ENCODE results near the gene MAP4K2. TPM values are rescaled to one million over a fixed set of nuclear protein-coding genes. Genes with fewer than 3 reads are reported as not detected.

MAP4K2 gene
- total and polyA plus RNA-seq, 4 experiments from 2014 or later: 32.3 to 128 (median 89.8) TPM

- peak in 1 of 5 donors; percentile 50 for DNase-seq
- intact Hi-C loops (cut with micrococcal nuclease): loop anchor here (2.0 to 5.0 kb wide), 5 partner anchors 15 to 101 kb away; partner anchors contain the start of genes MAP4K2, MEN1 and SF1
- Histone ChIP-seq H3K4me1 (ENCODE audit: insufficient read depth, low read length) (peaks cover 34% of the 10 kb centered on the region), H3K9me3 (ENCODE audit: control insufficient read depth in 1 of 2, low read length in 2 of 2) (no peaks in the 10 kb centered on the region), H3K27ac (ENCODE audit: low read depth, low read length) (peak overlapping the region; percentile 35), H3K36me3 (ENCODE audit: insufficient read depth, low read length) (no peaks in the 10 kb centered on the region), H3K27me3 (ENCODE audit: insufficient read depth, low read length) (no peaks in the 10 kb centered on the region), H3K4me3 (ENCODE audit: low read length in 2 of 2) (peak overlapping the region in 1 of 2 donors; percentile 43)
- Mint-ChIP-seq H3K27me3 (no peaks in the 10 kb centered on the region), H3K9me3 (no peaks in the 10 kb centered on the region), H3K27ac (peak overlapping the region in 5 of 7 donors; percentile 36 to 81 (median 50)), H3K4me1 (peaks cover 19 to 37% (median 29%) of the 10 kb centered on the region in 4 donors), H3K36me3 (peaks cover 0 to 5% of the 10 kb centered on the region in 2 donors), H3K4me3 (peak overlapping the region; percentile 79 to 92 (median 82))
- ChIA-PET POLR2A (ENCODE audit: partially characterized antibody) (interaction anchor here (0.5 to 28.8 kb wide), 16 partner anchors 10 to 1212 kb away, joined by 3 to 2105 read pairs (median 5); partner anchors contain the start of genes ARL2, EHD1, FAU and MEN1), CTCF (ENCODE audit: partially characterized antibody) (interaction anchor here (0.9 to 29.7 kb wide), 10 partner anchors 19 to 171 kb away, joined by 3 to 1245 read pairs (median 4); partner anchors contain the start of genes ARL2, EHD1, PPP2R5B and RASGRP2)
Observed at GRCh38 chr11:64843686-64844329, 40.8 kb upstream of the MAP4K2 start.

- Histone ChIP-seq H3K4me3 (ENCODE audit: low read length in 2 of 2) (no peak overlapping the region), H3K36me3 (ENCODE audit: insufficient read depth, low read length) (no peaks in the 10 kb centered on the region), H3K9me3 (ENCODE audit: control insufficient read depth in 1 of 2, low read length in 2 of 2) (no peaks in the 10 kb centered on the region), H3K4me1 (ENCODE audit: insufficient read depth, low read length) (peaks cover 27% of the 10 kb centered on the region), H3K27me3 (ENCODE audit: insufficient read depth, low read length) (no peaks in the 10 kb centered on the region), H3K27ac (ENCODE audit: low read depth, low read length) (no peak overlapping the region)
- DNase-seq: no peak
- peak overlapping the region; percentile 29 to 84 (median 70) for H3K4me3 Mint-ChIP-seq
- ChIA-PET POLR2A (ENCODE audit: partially characterized antibody) (interaction anchor here (1.1 to 28.8 kb wide), 7 partner anchors 8 to 279 kb away, joined by 3 to 2105 read pairs (median 11); partner anchors contain the start of genes ARL2, EHD1, FAU and MRPL49), CTCF (ENCODE audit: partially characterized antibody) (interaction anchor here (1.0 to 29.7 kb wide), 3 partner anchors 20 to 99 kb away, joined by 3 to 1245 read pairs (median 252); partner anchors contain the start of genes EHD1 and RASGRP2)
- H3K9me3 Mint-ChIP-seq: no peaks in the 10 kb centered on the region
- peak overlapping the region in 5 of 7 donors; percentile 30 to 88 (median 43) for H3K27ac Mint-ChIP-seq
- intact Hi-C loops (cut with micrococcal nuclease): loop anchor here (5.0 kb wide), 1 partner anchor 41 kb away; the partner anchor contains the start of gene MAP4K2
- H3K27me3 Mint-ChIP-seq: no peaks in the 10 kb centered on the region
- H3K36me3 Mint-ChIP-seq: peaks cover 0 to 5% of the 10 kb centered on the region in 2 donors
- peaks cover 11 to 30% (median 22%) of the 10 kb centered on the region in 4 donors for H3K4me1 Mint-ChIP-seq
Observed at GRCh38 chr11:64842851-64843685, 40.1 kb upstream of the MAP4K2 start.

DNA sequence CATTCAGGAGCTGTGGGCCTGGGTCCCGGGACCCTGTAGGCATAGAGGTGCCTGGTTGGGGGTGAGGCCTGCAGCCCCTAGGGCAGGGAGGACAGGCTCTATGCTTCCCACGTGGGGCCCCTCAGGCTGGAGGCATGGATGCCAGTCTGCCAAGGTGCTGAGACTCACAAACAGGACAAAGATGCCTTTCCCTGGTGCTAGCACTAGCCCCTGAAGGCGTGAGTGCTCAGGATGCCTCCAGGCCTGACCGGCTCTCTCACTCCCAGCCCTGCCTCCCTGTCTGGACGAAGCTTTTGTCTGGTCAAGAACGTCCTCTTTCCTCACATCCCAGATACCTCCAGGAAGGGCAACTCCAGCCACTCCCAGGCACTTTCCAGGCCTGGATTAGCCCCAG is 39.3 kb upstream of the MAP4K2 start:
- H3K4me1 ChIP-seq (ENCODE audit: insufficient read depth, low read length): peaks cover 21% of the 10 kb centered on the region
- Mint-ChIP-seq H3K4me1 (peaks cover 9 to 25% (median 19%) of the 10 kb centered on the region in 4 donors), H3K27me3 (no peaks in the 10 kb centered on the region), H3K27ac (no peak overlapping the region), H3K9me3 (no peaks in the 10 kb centered on the region), H3K4me3 (no peak overlapping the region), H3K36me3 (peaks cover 0 to 5% of the 10 kb centered on the region in 2 donors)
- intact Hi-C loops (cut with micrococcal nuclease): loop anchor here (5.0 kb wide), 1 partner anchor 40 kb away; the partner anchor contains the start of gene MAP4K2
- no peak overlapping the region for H3K4me3 ChIP-seq (ENCODE audit: low read length in 2 of 2)
- no peak overlapping the region for H3K27ac ChIP-seq (ENCODE audit: low read depth, low read length)
- ChIA-PET CTCF (ENCODE audit: partially characterized antibody) (interaction anchor here (7.7 to 29.7 kb wide), 2 partner anchors 21 to 44 kb away, joined by 252 to 1245 read pairs; partner anchors contain the start of gene EHD1), POLR2A (ENCODE audit: partially characterized antibody) (interaction anchor here (1.6 to 28.8 kb wide), 3 partner anchors 9 to 45 kb away, joined by 4 to 2105 read pairs (median 740); partner anchors contain the start of gene EHD1)
- DNase-seq: no peak
- no peaks in the 10 kb centered on the region for H3K9me3 ChIP-seq (ENCODE audit: control insufficient read depth in 1 of 2, low read length in 2 of 2)
- H3K27me3 ChIP-seq (ENCODE audit: insufficient read depth, low read length): no peaks in the 10 kb centered on the region
- H3K36me3 ChIP-seq (ENCODE audit: insufficient read depth, low read length): no peaks in the 10 kb centered on the region

- no peak overlapping the region for H3K4me3 Mint-ChIP-seq
- H3K9me3 Mint-ChIP-seq: no peaks in the 10 kb centered on the region
- H3K36me3 Mint-ChIP-seq: peaks cover 0 to 5% of the 10 kb centered on the region in 2 donors
- ChIA-PET POLR2A (ENCODE audit: partially characterized antibody) (interaction anchor here (1.6 to 28.8 kb wide), 3 partner anchors 10 to 45 kb away, joined by 4 to 2105 read pairs (median 740); partner anchors contain the start of gene EHD1), CTCF (ENCODE audit: partially characterized antibody) (interaction anchor here (29.7 kb wide), 1 partner anchor 45 kb away, joined by 1245 read pairs; the partner anchor contains the start of gene EHD1)
- DNase-seq: no peak
- H3K27me3 Mint-ChIP-seq: no peaks in the 10 kb centered on the region
- no peak overlapping the region for H3K4me3 ChIP-seq (ENCODE audit: low read length in 2 of 2)
- H3K4me1 Mint-ChIP-seq: peaks cover 6 to 21% (median 15%) of the 10 kb centered on the region in 4 donors
- H3K36me3 ChIP-seq (ENCODE audit: insufficient read depth, low read length): no peaks in the 10 kb centered on the region
- no peaks in the 10 kb centered on the region for H3K9me3 ChIP-seq (ENCODE audit: control insufficient read depth in 1 of 2, low read length in 2 of 2)
- intact Hi-C loops (cut with micrococcal nuclease): loop anchor here (5.0 kb wide), 1 partner anchor 39 kb away; the partner anchor contains the start of gene MAP4K2
- no peak overlapping the region for H3K27ac Mint-ChIP-seq
- H3K27me3 ChIP-seq (ENCODE audit: insufficient read depth, low read length): no peaks in the 10 kb centered on the region
- H3K27ac ChIP-seq (ENCODE audit: low read depth, low read length): no peak overlapping the region
- H3K4me1 ChIP-seq (ENCODE audit: insufficient read depth, low read length): peaks cover 15% of the 10 kb centered on the region
Observed at GRCh38 chr11:64841592-64842365, 38.8 kb upstream of the MAP4K2 start.

- Mint-ChIP-seq H3K9me3 (no peaks in the 10 kb centered on the region), H3K36me3 (peaks cover 0 to 5% of the 10 kb centered on the region in 2 donors), H3K4me3 (no peak overlapping the region), H3K4me1 (peaks cover 6 to 20% (median 12%) of the 10 kb centered on the region in 4 donors), H3K27me3 (no peaks in the 10 kb centered on the region), H3K27ac (no peak overlapping the region)
- DNase-seq: peak in 1 of 5 donors; percentile 19
- Histone ChIP-seq H3K27me3 (ENCODE audit: insufficient read depth, low read length) (no peaks in the 10 kb centered on the region), H3K36me3 (ENCODE audit: insufficient read depth, low read length) (no peaks in the 10 kb centered on the region), H3K4me3 (ENCODE audit: low read length in 2 of 2) (no peak overlapping the region), H3K4me1 (ENCODE audit: insufficient read depth, low read length) (peaks cover 12% of the 10 kb centered on the region), H3K27ac (ENCODE audit: low read depth, low read length) (no peak overlapping the region), H3K9me3 (ENCODE audit: control insufficient read depth in 1 of 2, low read length in 2 of 2) (no peaks in the 10 kb centered on the region)
- ChIA-PET POLR2A (ENCODE audit: partially characterized antibody) (interaction anchor here (1.2 to 1.5 kb wide), 2 partner anchors 9 to 37 kb away, joined by 3 to 5 read pairs; no protein-coding TSS in a partner anchor), CTCF (ENCODE audit: partially characterized antibody) (interaction anchor here (0.8 to 1.6 kb wide), 4 partner anchors 8 to 54 kb away, joined by 3 to 4 read pairs (median 4); no protein-coding TSS in a partner anchor)
- intact Hi-C loops (cut with micrococcal nuclease): loop anchor here (5.0 kb wide), 1 partner anchor 38 kb away; the partner anchor contains the start of gene MAP4K2
Observed at GRCh38 chr11:64839887-64840782, 37.1 kb upstream of the MAP4K2 start.
